AG04449 (cell line): Measurements from ENCODE around the gene FZD4.

ENCODE experiments used
- CTCF ChIA-PET: fragments of 350-600 bp; formaldehyde crosslinking; extraction: SDS; loops from one replicate; lab custom pipeline; 2021; ENCODE audit warnings: antibody characterized with exemption; lab: Yijun Ruan, JAX
- POLR2A ChIA-PET: fragments of 400-600, 350-600 bp; formaldehyde crosslinking; extraction: SDS; loops from one replicate; lab custom pipeline; 2020; ENCODE audit warnings: antibody characterized with exemption, inconsistent platforms; lab: Yijun Ruan, JAX
- DNase-seq: peaks from one replicate; pipeline ENCODE4 v3.0.0-alpha.2; 2010; ENCODE audit warnings: low read depth, low spot score
- H3K4me3 ChIP-seq: 2 replicates; pipeline ENCODE4 v1.5.1; 2011; ENCODE audit warnings: low read depth, mild to moderate bottlenecking, control low read depth, low read length
- TF ChIP-seq, protein P1 (sequence below): IDR thresholded peaks from one replicate; pipeline ENCODE4 v1.5.1; 2011; ENCODE audit warnings: mild to moderate bottlenecking, moderate library complexity, low read length, control low read depth, inconsistent platforms; ENCODE audit not compliant: insufficient read depth; ENCODE audit errors: missing control alignments

Gene FZD4

DNA sequence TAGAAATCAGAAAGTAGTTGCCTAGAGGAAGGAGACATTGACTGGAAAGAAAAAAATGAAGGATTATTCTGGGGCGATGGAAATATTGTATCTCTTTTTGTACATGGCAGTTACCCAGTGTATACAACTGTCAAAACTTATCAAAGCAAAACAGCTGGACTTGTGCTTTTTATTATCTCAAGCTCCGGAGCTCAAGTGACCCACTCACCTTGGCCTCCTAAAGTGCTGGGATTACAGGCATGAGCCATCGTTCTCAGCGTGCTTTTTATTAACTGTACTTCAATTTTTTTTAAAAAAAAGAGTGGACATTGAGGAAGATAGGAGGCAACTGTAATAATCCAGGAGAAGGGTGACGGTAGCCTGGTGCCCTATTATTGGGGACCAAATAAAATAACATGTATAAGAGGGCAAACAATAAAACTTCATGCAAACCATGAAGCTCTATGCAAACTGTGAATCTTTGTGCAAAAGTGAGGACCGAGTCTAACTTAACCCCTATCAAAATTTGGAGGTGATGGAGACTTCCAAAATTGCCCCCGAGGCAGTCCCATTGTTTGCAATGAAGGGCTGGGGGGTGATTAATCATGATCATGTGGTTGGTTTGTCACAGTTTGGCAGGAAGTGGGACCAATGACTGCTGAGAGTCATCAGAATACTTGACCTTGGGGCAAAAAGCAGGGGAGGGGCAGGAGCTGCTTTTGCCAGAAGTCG, 23.5 kb downstream of the FZD4 start:
- POLR2A ChIA-PET = no interaction called here
- H3K4me3 ChIP-seq = no peak overlapping the region
- no peak for DNase-seq
- TF ChIP-seq, protein P1, sequence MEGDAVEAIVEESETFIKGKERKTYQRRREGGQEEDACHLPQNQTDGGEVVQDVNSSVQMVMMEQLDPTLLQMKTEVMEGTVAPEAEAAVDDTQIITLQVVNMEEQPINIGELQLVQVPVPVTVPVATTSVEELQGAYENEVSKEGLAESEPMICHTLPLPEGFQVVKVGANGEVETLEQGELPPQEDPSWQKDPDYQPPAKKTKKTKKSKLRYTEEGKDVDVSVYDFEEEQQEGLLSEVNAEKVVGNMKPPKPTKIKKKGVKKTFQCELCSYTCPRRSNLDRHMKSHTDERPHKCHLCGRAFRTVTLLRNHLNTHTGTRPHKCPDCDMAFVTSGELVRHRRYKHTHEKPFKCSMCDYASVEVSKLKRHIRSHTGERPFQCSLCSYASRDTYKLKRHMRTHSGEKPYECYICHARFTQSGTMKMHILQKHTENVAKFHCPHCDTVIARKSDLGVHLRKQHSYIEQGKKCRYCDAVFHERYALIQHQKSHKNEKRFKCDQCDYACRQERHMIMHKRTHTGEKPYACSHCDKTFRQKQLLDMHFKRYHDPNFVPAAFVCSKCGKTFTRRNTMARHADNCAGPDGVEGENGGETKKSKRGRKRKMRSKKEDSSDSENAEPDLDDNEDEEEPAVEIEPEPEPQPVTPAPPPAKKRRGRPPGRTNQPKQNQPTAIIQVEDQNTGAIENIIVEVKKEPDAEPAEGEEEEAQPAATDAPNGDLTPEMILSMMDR = no peak
- CTCF ChIA-PET = interaction anchor here (0.8 to 1.5 kb wide), 6 partner anchors 11 to 475 kb away, joined by 3 to 10 read pairs (median 4); no protein-coding TSS in a partner anchor

DNA sequence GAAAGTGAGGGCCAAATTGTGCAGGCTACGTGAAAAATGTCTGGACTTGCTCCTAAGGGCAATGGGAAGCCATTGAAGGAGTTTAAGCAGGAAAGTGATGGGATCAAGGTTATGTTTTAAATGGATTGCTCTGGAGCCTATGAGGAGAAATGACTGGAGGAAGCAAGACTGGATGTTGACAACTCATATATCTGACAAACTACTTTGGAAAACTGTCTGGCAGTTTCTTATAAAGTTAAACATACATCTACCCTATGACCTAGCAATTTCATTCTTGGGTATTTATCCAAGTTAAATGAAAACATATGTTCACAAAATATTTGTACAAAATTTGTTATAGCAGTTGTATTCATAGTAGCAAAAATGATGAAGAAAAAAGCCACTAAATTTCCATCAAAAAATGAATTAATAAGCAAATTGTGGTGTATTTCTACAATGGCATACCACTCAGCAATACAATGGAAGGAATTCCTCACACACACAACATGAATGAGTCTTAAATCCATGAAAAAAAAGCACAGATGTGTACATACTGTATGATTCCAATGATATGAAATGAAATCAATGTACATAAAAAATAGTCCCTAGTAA, 24.1 kb downstream of the FZD4 start:
- POLR2A ChIA-PET = no interaction called here
- TF ChIP-seq, protein P1 = no peak
- no peak for DNase-seq
- no peak overlapping the region for H3K4me3 ChIP-seq
- CTCF ChIA-PET = interaction anchor here (0.8 to 1.8 kb wide), 6 partner anchors 8 to 359 kb away, joined by 3 to 29 read pairs (median 5); no protein-coding TSS in a partner anchor

DNA sequence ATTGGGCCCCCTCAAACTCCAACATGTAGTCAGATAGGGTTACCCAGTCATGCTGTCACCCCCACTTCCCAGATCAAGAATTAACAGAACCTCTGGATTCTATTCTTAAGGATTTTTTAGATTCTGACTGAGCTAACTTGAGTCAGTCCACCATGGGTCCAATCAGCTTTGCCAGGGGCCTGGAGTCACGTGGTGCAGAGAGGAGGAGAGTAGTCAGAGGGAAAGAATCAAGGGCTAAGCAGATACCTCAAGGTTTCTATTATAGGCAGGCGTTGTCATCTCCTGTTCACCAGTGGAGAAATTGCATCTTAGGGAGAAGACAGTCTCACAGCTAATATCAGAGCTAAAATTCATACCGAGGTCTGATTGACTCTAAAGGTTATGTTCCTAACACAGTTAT, 28.2 kb downstream of the FZD4 start:
- CTCF ChIA-PET = interaction anchor here (1.4 to 13.9 kb wide), 5 partner anchors 9 to 470 kb away, joined by 4 to 397 read pairs (median 8); no protein-coding TSS in a partner anchor
- no peak for DNase-seq
- TF ChIP-seq, protein P1 = no peak
- H3K4me3 ChIP-seq = no peak overlapping the region
- POLR2A ChIA-PET = no interaction called here

DNA sequence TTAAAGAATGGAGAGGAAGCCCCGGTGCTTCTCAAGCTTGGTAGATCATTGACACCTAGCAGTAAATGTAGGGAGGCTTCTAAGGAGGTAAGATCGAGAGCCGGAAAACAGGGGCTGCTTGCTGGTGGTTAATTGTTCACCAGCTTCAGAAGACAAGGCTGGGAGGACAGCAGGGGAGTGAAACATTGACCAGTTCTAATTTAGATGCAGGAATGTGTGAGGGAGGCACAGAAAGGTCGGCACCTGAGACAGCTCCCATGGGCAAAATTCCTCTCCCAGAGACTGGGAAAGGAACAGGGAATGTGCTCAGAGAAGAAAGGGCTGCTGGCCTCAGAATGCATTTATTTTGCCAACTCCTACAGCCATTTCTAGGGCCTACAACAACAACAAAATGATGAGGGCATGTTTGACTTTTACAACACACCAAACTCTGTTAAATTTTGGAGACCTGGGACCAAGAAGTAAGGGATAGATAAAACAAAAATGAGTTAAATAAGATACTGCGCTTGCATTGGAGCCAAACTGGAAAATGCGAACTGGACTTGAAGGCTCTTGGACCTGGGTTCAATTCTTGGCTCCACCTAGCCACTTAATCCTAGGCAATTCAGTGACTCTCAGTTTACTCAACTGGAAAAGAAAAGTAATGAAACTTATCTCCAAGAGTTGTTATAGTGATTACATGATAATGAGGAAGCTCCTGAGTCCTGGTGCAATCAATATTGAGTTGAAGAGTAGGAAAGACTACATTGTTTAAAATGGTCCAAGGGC, 31.0 kb downstream of the FZD4 start:
- CTCF ChIA-PET = interaction anchor here (1.0 to 13.9 kb wide), 6 partner anchors 8 to 467 kb away, joined by 3 to 397 read pairs (median 8); no protein-coding TSS in a partner anchor
- no peak overlapping the region for H3K4me3 ChIP-seq
- no peak for DNase-seq
- POLR2A ChIA-PET = no interaction called here
- TF ChIP-seq, protein P1 = no peak

DNA sequence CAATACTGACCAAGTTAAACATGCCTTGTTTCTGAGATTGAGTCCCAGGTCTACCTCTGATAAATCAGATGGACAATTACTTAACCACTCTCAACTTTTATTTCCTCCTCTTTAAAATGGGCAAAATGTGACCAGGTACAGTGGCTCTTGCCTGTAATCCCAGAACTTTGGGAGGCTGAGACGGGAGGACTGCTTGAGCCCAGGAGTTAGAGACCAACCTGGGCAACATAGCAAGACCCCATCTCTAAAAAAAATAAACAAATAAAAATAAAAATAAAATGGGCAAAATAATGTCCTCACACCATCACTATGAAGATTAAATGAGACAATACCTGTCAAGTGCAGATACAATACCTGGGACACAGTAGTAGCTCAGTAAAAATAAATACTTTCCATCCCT, 33.0 kb downstream of the FZD4 start:
- TF ChIP-seq, protein P1 = no peak
- no peak for DNase-seq
- POLR2A ChIA-PET = no interaction called here
- CTCF ChIA-PET = interaction anchor here (2.1 to 13.9 kb wide), 5 partner anchors 17 to 562 kb away, joined by 7 to 397 read pairs (median 44); no protein-coding TSS in a partner anchor
- H3K4me3 ChIP-seq = no peak overlapping the region
